T47D (cell line): ENCODE measurements around the gene NENF.
"Not testable (repeated sequence)": the region's sequence is repeated elsewhere in the genome, so short reads cannot be mapped to it uniquely, and the experiment has no call there.

Source experiments
- DNase-seq, 2 experiments: peaks; one replicate each; pipeline versions ENCODE4 v3.0.0 to v3.0.0-alpha.2; 2011 to 2012; ENCODE audit warnings: low read depth in 1 of 2, low spot score in 1 of 2
- JUND ChIP-seq: IDR thresholded peaks from 2 replicates; pipeline ENCODE4 v1.6.1; 2012; ENCODE audit warnings: low read depth
- in situ Hi-C: cut with HindIII; loops from 2 replicates; pipeline ENCODE4 v1.10.0; 2016; ENCODE audit warnings: low sequenced_read_pairs, low pct_unique_long_range_greater_than_20kb

Gene NENF

DNA sequence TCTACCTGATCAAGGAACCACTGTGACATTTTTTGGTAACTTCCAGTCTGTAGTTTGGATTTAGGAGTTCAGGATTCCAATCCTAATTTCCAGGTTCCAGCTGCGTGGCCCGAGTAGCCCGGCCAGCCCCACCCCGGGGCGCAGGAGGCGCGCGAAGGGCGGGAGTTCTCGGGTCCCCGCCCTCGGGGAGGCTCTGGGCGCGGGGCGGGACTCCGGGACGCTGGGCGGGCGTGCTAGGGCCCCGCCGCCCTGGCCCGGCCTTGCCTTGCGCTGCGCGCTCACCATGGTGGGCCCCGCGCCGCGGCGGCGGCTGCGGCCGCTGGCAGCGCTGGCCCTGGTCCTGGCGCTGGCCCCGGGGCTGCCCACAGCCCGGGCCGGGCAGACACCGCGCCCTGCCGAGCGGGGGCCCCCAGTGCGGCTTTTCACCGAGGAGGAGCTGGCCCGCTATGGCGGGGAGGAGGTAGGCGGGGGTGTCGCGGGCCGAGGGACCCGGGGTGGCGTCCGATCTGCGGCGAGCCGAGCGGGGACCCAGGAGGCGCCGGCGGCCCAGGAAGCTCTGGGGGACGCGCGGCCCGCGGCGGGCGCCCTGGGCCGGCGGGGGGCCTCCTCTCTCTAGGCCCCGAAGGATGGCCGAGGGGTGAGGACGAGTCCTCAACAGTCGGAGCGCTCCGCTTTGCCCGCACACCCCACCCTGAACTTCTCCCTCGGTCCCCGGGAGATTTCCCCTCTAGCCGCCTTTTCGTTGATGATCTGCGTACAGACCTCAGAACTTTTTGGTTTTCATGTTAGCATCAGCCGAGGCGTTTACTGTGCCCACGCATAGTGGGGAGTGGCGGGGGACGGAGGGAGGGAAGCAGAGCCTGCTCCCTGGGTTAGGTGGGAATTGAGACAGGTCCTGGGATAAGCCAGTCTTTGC is at the start of gene NENF:
Gene NENF (plus strand): TSS at position 260 of the 916 bp plus-strand sequence. CDS start 24 bp downstream, at position 284.
- DNase-seq = peak; percentile 91 to 97
- in situ Hi-C loops = no loop called here

DNA sequence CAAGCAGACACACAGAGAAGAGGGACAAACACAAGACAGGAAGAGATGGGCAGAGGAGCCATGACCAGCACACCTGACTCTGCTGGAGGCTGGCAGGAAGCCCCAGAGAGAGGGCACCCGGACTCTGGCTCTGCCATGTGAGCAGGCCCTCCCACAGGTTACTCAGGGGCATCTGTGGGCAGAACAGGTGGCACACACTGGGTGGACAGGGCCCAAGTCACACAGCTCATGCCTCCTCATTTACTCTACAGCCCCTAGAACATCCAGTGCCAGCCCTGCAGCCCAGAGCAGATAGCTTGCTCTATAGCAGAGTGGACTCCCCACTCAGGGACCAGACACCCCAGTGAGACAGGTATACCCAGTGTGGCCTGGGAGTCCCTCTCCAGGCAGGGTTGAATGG is 46.7 kb upstream of the NENF start:
- in situ Hi-C loops = no loop called here
- no peak for DNase-seq
- no peak for TF ChIP-seq JUND

More for the DNA sequence above, at the start of gene NENF:
- TF ChIP-seq JUND = no peak

DNA sequence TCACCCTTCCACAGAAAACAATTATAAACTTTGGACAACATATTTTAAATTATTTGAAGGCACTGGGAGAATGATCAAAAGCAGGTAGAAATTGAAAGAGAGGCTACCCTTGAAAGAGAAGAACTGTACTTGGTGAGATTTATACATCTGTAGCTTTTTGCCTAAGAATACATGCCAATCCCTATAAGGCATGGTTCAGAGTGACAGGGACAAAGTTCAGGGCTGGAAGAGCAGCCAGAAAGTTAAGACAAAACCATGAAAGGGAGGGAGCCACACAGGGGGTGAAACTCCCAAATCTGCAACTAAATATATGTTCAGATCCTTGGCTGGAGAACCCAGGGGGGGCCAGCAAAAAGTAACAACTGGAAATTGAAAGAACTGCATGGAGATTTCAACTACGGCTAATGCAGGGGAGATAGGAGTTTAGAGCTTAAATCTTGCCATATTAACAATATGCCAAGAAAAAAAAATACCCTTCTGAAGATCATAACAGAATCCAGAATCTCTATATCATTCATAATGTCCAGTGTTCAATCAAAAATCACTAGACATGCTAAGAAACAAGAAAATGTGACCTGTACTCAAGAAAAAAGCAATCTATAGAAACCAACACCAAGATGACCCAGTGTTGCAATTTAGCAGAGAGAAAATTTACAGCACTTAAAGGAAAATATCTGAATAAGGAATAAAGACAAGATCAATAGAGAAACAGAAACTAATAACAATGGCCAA is 43.6 kb upstream of the NENF start:
- TF ChIP-seq JUND = no peak
- no peak for DNase-seq
- in situ Hi-C loops = no loop called here

DNA sequence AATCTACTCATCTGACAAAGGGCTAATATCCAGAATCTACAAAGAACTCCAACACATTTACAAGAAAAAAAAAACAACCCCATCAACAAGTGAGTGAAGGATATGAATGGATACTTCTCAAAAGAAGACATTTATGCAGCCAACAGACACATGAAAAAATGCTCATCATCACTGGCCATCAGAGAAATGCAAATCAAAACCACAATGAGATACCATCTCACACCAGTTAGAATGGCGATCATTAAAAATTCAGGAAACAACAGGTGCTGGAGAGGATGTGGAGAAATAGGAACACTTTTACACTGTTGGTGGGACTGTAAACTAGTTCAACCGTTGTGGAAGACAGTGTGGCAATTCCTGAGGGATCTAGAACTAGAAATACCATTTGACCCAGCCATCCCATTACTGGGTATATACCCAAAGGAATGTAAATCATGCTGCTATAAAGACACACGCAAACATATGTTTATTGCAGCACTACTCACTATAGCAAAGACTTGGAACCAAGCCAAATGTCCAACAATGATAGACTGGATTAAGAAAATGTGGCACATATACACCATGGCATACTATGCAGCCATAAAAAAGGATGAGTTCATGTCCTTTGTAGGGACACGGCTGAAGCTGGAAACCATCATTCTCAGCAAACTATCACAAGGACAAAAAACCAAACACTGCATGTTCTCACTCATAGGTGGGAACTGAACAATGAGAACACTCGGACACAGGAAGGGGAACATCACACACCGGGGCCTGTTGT is 36.9 kb upstream of the NENF start:
- DNase-seq, in situ Hi-C loops: not testable (repeated sequence)

DNA sequence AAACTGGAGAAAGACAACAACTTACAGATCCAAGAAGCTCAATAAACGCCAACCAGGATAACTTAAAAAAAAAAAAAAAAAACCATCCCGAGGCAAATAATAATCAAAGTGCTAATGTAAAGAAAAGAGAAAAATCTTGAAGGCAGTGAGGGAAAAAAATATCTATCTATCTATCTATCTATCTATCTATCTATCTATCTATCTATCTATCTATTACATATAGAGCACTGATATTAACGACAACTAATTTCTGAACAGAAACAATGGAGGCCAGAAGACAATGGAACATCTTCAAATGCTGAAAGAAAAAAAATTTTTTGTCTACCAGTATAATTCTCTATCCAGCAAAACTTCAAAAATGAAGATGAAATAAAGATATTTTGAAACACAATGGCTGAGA is 36.1 kb upstream of the NENF start:
- no peak for DNase-seq
- TF ChIP-seq JUND = no peak
- in situ Hi-C loops = no loop called here

DNA sequence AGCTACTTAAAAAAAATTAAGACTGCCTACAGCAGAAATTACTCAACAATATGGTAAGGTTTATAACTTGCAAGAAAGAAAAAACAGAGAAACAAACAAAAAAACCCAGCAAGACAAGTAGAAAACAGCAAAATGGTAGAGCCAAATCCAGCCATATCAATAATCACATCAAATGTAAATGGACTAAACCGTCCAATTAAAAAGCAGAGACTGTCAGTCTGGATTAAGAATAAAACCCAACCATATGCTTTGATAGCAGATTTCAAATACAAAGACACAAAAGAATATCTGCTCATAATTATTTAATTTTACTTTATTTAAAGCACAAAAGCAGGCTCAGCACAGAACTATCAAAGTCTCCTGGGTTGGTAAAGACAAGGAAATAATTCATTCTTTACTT is 35.5 kb upstream of the NENF start:
- in situ Hi-C loops = no loop called here
- TF ChIP-seq JUND = no peak
- no peak for DNase-seq

DNA sequence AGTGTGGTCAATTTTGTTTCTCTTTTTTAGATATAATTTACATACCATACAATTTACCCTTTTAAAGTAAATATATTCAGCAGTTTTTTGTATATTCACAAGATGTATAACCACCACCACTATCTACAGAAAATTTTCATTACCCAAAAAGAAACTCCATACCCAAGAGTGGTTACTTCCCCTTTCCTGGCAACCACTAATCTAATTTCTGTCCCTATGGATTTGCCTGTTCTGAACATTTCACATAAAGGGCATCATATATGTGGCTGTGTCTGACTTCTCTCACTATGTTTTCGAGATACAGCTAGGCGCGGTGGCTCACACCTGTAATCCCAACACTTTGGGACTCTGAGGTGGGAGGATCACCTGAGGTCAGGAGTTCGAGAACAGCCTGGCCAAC is 31.7 kb upstream of the NENF start:
- TF ChIP-seq JUND = no peak
- DNase-seq = no peak
- in situ Hi-C loops = no loop called here

DNA sequence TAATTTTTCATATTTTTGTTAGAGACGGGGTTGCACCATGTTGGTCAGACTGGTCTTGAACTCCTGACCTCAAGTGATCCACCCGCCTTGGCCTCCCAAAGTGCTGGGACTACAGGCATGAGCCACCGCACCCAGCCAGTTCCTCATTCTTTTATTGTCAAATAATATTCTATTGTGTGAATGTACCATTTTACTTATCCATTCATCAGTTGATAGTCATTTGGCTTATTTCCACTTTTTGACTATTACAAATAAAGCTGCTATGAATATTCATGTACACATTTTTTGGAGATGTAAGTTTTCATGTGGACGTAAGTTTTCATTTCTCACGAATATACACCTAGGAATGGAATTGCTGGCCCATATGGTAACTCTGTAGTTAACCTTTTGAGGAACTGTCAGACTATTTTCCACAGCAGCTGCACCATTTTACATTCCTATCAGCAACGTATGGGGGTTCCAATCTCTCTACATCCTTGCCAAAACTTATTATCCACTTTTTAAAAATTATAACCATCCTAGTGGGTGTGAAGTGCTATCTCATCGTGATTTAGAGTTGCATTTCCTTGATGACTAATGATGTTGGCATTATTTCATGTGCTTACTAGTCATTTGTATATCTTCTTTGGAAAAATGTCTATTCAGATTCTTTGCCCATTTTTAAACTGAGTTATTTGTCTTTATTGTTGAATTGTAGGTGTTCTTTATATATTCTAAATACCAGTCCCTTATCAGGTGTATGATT is 30.7 kb upstream of the NENF start:
- no peak for TF ChIP-seq JUND
- in situ Hi-C loops = no loop called here

DNA sequence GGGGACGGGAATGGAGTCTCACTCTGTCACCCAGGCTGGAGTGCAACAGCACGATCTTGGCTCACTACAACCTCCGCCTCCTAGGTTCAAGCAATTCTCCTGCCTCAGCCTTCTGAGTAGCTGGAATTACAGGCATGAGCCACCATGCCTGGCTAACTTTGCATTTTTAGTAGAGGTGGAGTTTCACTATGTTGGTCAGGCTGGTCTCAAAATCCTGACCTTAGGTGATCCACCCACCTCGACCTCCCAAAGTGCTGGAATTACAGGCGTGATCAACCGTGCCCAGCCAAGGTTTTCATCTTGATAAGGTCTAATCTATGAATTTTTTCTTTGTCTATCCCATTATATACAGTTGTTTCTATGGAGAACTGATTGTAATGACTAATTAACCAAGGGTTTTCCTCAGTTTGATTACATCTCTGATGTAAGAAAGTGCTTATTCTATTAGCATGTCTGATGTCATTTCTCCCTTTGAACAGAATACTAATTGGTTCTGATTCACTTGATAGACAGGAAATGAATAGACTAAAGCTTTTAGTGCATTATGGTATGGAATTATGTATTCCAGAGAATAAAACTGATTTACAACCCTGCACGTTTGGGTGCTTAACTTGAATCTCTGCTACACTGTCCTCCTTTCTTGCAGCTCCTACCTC is 29.9 kb upstream of the NENF start:
- no peak for DNase-seq
- in situ Hi-C loops = no loop called here
- no peak for TF ChIP-seq JUND

More for the DNA sequence above, 30.7 kb upstream of the NENF start:
- DNase-seq = no peak

DNA sequence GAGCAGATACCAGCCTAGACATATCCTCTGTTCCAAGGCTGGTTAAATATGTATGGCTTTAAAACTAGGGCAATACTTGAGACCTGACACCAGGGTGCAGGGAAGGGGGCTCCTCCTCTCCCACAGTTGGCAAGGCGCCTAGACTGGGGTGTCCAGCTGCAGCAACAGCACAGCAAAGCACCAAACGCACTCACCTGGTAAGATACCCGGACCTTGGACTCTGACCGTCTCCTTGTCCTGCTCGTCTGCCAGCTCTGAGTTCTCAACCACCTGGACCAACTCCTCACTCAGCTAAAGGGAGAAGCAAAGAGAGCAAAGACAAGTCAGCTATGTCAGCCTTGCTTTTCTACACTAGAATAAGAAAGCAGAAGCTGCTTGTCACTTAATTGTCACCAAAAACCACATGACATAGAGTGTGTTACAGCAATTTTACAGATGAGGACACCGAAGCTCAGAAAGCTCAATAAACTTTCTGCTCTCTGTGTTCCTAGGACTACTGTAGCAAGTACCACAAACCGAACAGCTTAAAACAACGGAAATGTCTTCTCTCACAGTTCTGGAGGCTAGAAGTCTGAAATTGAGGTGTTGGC is 22.4 kb upstream of the NENF start:
- no peak for TF ChIP-seq JUND
- in situ Hi-C loops = no loop called here
- no peak for DNase-seq

DNA sequence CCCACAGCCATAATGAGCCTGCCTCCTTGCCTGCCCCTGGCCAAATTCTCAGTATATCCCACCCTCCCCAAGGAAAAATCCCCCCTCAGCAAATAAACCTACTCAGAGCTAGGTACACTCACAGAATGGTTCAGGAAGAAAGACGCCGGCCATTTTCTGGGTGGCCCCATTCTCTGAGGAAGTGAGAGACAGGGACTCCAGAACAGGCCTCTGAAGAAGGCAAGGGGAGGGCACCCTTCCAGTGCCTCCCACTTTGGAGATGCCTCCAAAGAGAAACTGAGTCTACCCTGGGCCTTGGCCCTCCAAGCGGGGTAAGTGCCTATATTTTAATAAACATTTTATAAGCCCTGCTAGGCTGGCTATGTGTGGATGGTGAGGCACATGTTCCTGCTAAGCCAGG is 20.3 kb upstream of the NENF start:
- TF ChIP-seq JUND = no peak
- DNase-seq = no peak
- in situ Hi-C loops = no loop called here

DNA sequence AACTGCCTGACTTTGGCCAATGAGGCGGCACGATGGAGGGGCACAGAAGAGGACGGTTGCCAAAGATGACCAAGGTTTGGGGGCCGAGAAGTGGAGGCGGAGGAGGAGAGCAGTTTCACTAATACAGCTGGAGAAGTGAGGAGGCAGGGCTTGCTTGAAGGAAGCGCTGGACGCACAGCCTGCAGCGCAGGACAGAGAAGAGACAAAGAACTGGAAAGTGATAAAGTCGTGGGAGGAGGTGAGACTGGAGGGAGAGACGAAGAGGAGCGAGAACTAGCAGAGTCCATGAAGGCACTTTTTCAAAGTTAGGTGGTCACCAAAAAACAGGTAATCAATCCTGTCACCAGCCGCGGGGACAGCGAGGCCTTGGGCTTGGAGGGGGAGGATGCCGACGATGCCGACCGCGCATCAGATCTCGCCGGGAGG is 18.8 kb upstream of the NENF start:
- in situ Hi-C loops = no loop called here
- no peak for DNase-seq
- no peak for TF ChIP-seq JUND
